Central memory CD8-positive, alpha-beta T cell (primary cell): ENCODE measurements around the gene PRKN.

Experiments used
- ATAC-seq: fragments of 150-1000 bp; cut with Tn5 transposase; replicated peaks from 2 replicates; pipeline ENCODE4 v1.10.0; 2022; ENCODE audit warnings: mild to moderate bottlenecking, moderate FRiP score, moderate number of reproducible peaks; ENCODE audit not compliant: poor library complexity, severe bottlenecking; ENCODE audit errors: extremely low read depth
- DNase-seq, 2 donors: peaks; one replicate each; pipeline ENCODE4 v3.0.0; 2021; ENCODE audit warnings: low spot score in 2 of 2
- H3K27ac Mint-ChIP-seq: one replicate; pipeline ENCODE4 v1.8.0; 2022; ENCODE audit warnings: low read depth, mild to moderate bottlenecking, moderate library complexity, mixed read lengths
- H3K27me3 Mint-ChIP-seq: one replicate; pipeline ENCODE4 v1.8.0; 2022; ENCODE audit warnings: mixed read lengths
- H3K36me3 Mint-ChIP-seq: one replicate; pipeline ENCODE4 v1.8.0; 2022; ENCODE audit warnings: mild to moderate bottlenecking, moderate library complexity, mixed read lengths; ENCODE audit not compliant: insufficient read depth
- H3K4me1 Mint-ChIP-seq: one replicate; pipeline ENCODE4 v1.8.0; 2022; ENCODE audit warnings: mixed read lengths
- H3K4me3 Mint-ChIP-seq: one replicate; pipeline ENCODE4 v1.8.0; 2022; ENCODE audit warnings: mild to moderate bottlenecking, moderate library complexity, mixed read lengths
- H3K9me3 Mint-ChIP-seq: one replicate; pipeline ENCODE4 v1.8.0; 2022; ENCODE audit warnings: mixed read lengths

PRKN gene

GRCh38 chr6:161543684-161544309 is 1183.8 kb downstream of the PRKN start:
- no peak overlapping the region for H3K4me3 Mint-ChIP-seq
- H3K4me1 Mint-ChIP-seq: no peaks in the 10 kb centered on the region
- no peaks in the 10 kb centered on the region for H3K27me3 Mint-ChIP-seq
- ATAC-seq (no peak), DNase-seq (no peak)
- no peaks in the 10 kb centered on the region for H3K9me3 Mint-ChIP-seq
- no peaks in the 10 kb centered on the region for H3K36me3 Mint-ChIP-seq
- H3K27ac Mint-ChIP-seq: no peak overlapping the region

- Mint-ChIP-seq H3K9me3 (no peaks in the 10 kb centered on the region), H3K27ac (no peak overlapping the region), H3K36me3 (no peaks in the 10 kb centered on the region), H3K4me3 (no peak overlapping the region), H3K4me1 (no peaks in the 10 kb centered on the region), H3K27me3 (no peaks in the 10 kb centered on the region)
- ATAC-seq (no peak), DNase-seq (no peak)
These were observed 1185.1 kb downstream of the PRKN start for GRCh38 chr6:161542346-161542980.

DNA sequence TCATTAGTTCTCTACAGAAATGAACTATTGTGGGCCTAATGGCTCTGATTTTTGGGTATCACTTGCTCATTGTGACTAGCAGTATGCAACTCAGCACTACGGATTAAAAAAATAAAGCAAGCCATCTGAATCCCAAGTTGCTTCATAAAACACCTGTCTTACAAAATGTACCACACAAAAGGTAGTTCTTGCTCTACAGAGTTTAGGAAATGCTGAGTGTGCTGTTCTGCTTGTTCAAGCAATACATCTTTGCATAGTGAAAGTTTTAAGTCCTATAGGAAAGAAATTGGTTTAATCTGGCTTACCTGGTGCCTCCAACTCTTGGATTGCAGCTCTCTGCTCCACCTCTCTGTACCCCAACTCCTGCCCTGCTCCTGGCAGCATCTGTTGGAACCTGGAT is 1187.0 kb downstream of the PRKN start:
- DNase-seq (no peak), ATAC-seq (no peak)
- Mint-ChIP-seq H3K36me3 (no peaks in the 10 kb centered on the region), H3K27me3 (no peaks in the 10 kb centered on the region), H3K4me1 (no peaks in the 10 kb centered on the region), H3K9me3 (no peaks in the 10 kb centered on the region), H3K4me3 (no peak overlapping the region), H3K27ac (no peak overlapping the region)

DNA sequence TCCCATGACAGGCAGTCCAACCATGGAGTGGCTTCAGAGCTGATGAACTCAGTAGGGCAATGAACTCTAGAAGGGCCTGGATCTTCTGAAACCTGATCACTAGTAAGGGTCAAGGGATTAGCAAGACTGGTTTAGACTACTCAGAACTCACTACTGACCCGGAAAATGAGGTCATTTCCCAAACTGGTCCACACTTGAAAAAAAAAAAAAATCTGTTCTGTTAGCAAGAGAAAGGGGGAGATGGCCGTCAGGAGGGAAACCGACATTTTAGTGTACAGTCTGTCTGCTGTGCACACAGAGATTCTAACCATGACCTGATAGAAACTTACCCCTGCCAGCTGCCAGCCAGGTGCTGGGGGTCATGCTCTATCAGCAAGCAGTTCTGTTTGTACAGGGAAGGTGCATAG is 1191.3 kb downstream of the PRKN start:
- H3K4me1 Mint-ChIP-seq: no peaks in the 10 kb centered on the region
- H3K9me3 Mint-ChIP-seq: no peaks in the 10 kb centered on the region
- H3K4me3 Mint-ChIP-seq: no peak overlapping the region
- ATAC-seq: no peak
- no peaks in the 10 kb centered on the region for H3K27me3 Mint-ChIP-seq
- no peak overlapping the region for H3K27ac Mint-ChIP-seq
- no peak for DNase-seq
- peaks cover 2% of the 10 kb centered on the region for H3K36me3 Mint-ChIP-seq

GRCh38 chr6:161534264-161534873 is 1193.2 kb downstream of the PRKN start:
- H3K4me3 Mint-ChIP-seq: no peak overlapping the region
- ATAC-seq (no peak), DNase-seq (no peak)
- no peaks in the 10 kb centered on the region for H3K9me3 Mint-ChIP-seq
- H3K27me3 Mint-ChIP-seq: no peaks in the 10 kb centered on the region
- no peak overlapping the region for H3K27ac Mint-ChIP-seq
- peaks cover 2% of the 10 kb centered on the region for H3K36me3 Mint-ChIP-seq
- H3K4me1 Mint-ChIP-seq: no peaks in the 10 kb centered on the region

- H3K27ac Mint-ChIP-seq: no peak overlapping the region
- peaks cover 2% of the 10 kb centered on the region for H3K36me3 Mint-ChIP-seq
- H3K9me3 Mint-ChIP-seq: no peaks in the 10 kb centered on the region
- no peaks in the 10 kb centered on the region for H3K27me3 Mint-ChIP-seq
- ATAC-seq: no peak
- no peak overlapping the region for H3K4me3 Mint-ChIP-seq
- DNase-seq: no peak
- H3K4me1 Mint-ChIP-seq: no peaks in the 10 kb centered on the region
These were observed 1194.3 kb downstream of the PRKN start for GRCh38 chr6:161533266-161533665.

DNA sequence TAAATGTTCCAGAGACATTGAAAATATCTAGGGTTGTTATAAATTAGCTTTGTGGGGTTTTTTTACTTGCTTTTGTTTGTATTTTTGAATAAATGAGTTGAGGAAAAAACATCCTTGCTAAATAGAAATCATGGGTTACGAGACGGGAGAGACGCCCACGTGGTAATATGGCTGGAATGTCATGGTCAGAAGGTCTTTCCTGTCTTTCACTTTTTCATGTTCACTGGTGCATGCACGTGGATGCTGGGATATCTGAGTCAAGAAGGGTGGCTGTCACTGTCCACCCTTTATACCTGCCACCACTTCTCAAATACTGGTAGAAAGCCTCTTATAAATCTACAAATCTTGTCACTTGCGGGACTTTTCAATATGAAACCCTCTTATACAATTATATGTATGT is 1195.0 kb downstream of the PRKN start:
- DNase-seq (no peak), ATAC-seq (no peak)
- Mint-ChIP-seq H3K4me1 (no peaks in the 10 kb centered on the region), H3K4me3 (no peak overlapping the region), H3K27ac (no peak overlapping the region), H3K36me3 (peaks cover 2% of the 10 kb centered on the region), H3K27me3 (no peaks in the 10 kb centered on the region), H3K9me3 (no peaks in the 10 kb centered on the region)

DNA sequence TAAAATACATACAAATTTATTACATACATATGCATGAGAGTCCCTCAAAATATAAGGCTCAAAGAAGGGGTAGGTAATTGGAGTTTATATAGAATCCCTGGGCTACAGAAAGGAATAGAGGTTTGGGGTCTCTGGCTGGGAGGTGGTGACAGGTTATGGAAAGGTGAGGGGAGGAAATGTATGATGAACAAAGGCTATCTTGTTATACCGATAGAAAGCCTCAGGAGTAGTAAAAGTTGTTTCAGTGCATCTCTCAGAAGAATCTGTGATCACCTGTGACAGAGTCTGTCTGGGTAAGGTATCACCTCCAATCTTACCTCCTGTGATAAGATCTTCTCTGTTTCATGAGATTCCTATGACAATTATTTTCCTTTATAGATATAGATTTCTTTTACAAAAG is 1200.8 kb downstream of the PRKN start:
- no peaks in the 10 kb centered on the region for H3K27me3 Mint-ChIP-seq
- ATAC-seq (no peak), DNase-seq (no peak)
- H3K4me3 Mint-ChIP-seq: no peak overlapping the region
- H3K4me1 Mint-ChIP-seq: no peaks in the 10 kb centered on the region
- H3K9me3 Mint-ChIP-seq: no peaks in the 10 kb centered on the region
- H3K27ac Mint-ChIP-seq: no peak overlapping the region
- H3K36me3 Mint-ChIP-seq: no peaks in the 10 kb centered on the region

DNA sequence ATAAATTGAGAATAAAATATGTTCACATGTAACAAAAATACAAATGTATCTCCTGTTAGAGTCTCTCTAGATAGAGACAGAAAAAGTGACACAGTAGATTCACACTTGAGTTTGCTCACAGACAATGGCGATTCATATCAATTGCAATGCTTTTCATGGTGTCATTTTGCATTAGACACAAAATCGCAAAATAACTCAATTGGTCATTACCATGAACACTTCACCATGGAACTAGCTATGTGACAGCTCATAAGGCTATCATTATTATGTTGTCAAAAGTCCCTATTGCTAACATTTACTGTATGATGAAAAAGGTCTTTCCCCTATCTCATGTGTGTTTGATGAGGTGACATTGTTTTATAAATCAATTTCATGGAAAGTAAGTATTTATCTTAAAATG is 1204.2 kb downstream of the PRKN start:
- no peaks in the 10 kb centered on the region for H3K27me3 Mint-ChIP-seq
- ATAC-seq: no peak
- no peak overlapping the region for H3K4me3 Mint-ChIP-seq
- no peaks in the 10 kb centered on the region for H3K36me3 Mint-ChIP-seq
- DNase-seq: no peak
- H3K27ac Mint-ChIP-seq: no peak overlapping the region
- H3K4me1 Mint-ChIP-seq: no peaks in the 10 kb centered on the region
- no peaks in the 10 kb centered on the region for H3K9me3 Mint-ChIP-seq

GRCh38 chr6:161522276-161522675 is 1205.3 kb downstream of the PRKN start:
- no peak overlapping the region for H3K27ac Mint-ChIP-seq
- no peak overlapping the region for H3K4me3 Mint-ChIP-seq
- DNase-seq (no peak), ATAC-seq (no peak)
- no peaks in the 10 kb centered on the region for H3K9me3 Mint-ChIP-seq
- H3K27me3 Mint-ChIP-seq: no peaks in the 10 kb centered on the region
- no peaks in the 10 kb centered on the region for H3K4me1 Mint-ChIP-seq
- H3K36me3 Mint-ChIP-seq: no peaks in the 10 kb centered on the region

DNA sequence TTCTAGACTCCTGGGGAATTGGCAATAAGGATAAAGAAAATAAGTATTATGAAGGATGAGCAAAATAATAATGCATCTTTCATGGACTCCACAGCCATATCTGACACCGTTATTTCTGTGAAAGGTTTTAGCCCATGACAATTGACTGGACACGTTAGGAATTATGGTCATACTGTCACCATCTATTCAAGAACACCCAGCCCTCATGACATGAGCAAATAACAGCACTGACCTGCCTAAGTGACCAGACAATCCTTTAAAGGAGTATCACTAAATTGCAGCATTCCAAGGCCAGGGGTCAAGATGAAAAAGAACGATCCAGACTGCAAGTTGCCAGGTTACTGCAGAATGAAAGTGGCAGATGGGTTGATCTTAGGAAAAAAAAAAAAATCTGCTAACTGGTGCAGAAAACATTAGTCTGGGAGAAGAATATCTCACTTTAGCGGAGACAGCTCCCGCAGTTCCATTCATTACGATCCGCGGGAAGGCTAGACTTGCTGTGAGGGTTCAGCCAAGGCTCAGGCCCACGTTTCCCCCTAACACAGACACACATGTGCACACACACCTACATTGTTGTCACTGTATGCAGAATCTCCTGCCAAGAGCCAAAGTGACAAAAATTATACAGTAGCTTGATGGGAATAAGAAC is 1216.0 kb downstream of the PRKN start:
- Mint-ChIP-seq H3K27ac (no peak overlapping the region), H3K36me3 (no peaks in the 10 kb centered on the region), H3K27me3 (no peaks in the 10 kb centered on the region), H3K4me1 (no peaks in the 10 kb centered on the region), H3K4me3 (no peak overlapping the region), H3K9me3 (no peaks in the 10 kb centered on the region)
- ATAC-seq (no peak), DNase-seq (no peak)

GRCh38 chr6:161508341-161508740 is 1219.2 kb downstream of the PRKN start:
- Mint-ChIP-seq H3K4me1 (no peaks in the 10 kb centered on the region), H3K27ac (no peak overlapping the region), H3K36me3 (no peaks in the 10 kb centered on the region), H3K9me3 (no peaks in the 10 kb centered on the region), H3K4me3 (no peak overlapping the region), H3K27me3 (no peaks in the 10 kb centered on the region)
- no peak for ATAC-seq
- no peak for DNase-seq

- H3K9me3 Mint-ChIP-seq: no peaks in the 10 kb centered on the region
- no peaks in the 10 kb centered on the region for H3K4me1 Mint-ChIP-seq
- H3K36me3 Mint-ChIP-seq: no peaks in the 10 kb centered on the region
- DNase-seq (no peak), ATAC-seq (no peak)
- no peak overlapping the region for H3K27ac Mint-ChIP-seq
- H3K27me3 Mint-ChIP-seq: no peaks in the 10 kb centered on the region
- no peak overlapping the region for H3K4me3 Mint-ChIP-seq
These were observed 1220.2 kb downstream of the PRKN start for GRCh38 chr6:161507375-161507774.
